ENCODE measurements around the gene CSHL1.
"Not testable (repeated sequence)": the region's sequence is repeated elsewhere in the genome, so short reads cannot be mapped to it uniquely, and the experiment has no call there.

The CSHL1 gene

DNA sequence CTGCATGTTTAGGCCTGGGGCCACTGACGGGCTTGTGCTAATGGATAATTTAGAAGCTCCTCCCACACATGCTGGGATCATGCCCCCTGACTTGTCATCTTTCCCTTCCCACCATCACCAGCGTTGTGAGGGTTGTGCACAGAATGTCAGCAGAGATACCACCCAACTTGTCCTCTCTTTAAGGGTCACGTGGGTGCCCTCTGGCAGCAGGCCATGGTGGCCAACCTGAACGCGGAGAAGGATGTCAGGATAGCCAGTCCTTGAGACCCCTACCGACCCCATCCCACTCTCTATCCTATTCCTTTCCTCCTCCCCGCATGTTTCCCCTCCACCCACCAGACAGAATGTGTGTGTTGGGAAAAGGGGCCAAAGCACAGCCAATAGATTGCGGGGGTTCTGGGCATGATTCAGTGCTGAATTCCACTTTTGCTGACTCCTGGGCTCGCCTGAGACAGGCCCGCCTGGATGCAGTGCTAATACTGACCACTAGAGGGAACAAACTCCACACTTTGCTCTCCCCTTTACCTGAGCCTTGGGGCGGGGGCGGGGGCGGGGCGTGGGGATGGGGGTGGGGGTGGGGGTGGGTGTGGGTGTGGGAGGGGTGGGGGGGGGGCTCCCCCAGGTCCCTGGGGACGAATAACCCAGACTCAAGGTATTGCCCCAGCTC lies 29.0 kb downstream of the CSHL1 start, which contains the start of gene GH2:
GH2 (minus strand) TSS at position 10 of the 667 bp plus-strand sequence. CDS start 143 bp downstream, outside the sequence.
- Histone ChIP-seq H3K9ac (ENCODE audit: insufficient read length, low read depth) (peak within 1 kb of the TSS; percentile 10), H3K9me3 (ENCODE audit: insufficient read depth, low read length) (no peaks in the 10 kb centered on the region), H3K27me3 (ENCODE audit: insufficient read depth, insufficient read length) (no peaks in the 10 kb centered on the region), H3K36me3 (ENCODE audit: insufficient read depth, insufficient read length, low read length) (no peaks in the 10 kb centered on the region), H3K4me1 (ENCODE audit: insufficient read depth, insufficient read length) (peaks cover 11% of the 10 kb centered on the region), H3K4me3 (ENCODE audit: insufficient read length, low read depth) (no peak within 1 kb of the TSS)
- TF ChIP-seq YY1 (IDR thresholded peaks at IDR 0.05; ENCODE audit: insufficient read depth, insufficient read length): no peak
- TF ChIP-seq SUZ12 (IDR thresholded peaks at IDR 0.05; ENCODE audit: extremely low read depth, insufficient read depth, insufficient read length): no peak
- peak; percentile 35 for DNase-seq (ENCODE audit: low read depth, low spot score)

GRCh38 chr17:63881337-63881736 lies 29.7 kb downstream of the CSHL1 start:
- H3K27me3 ChIP-seq (ENCODE audit: insufficient read depth, insufficient read length); H3K36me3 ChIP-seq (ENCODE audit: insufficient read depth, insufficient read length, low read length); H3K9me3 ChIP-seq (ENCODE audit: insufficient read depth, low read length); DNase-seq (ENCODE audit: low read depth, low spot score); H3K4me3 ChIP-seq (ENCODE audit: insufficient read length, low read depth): not testable (repeated sequence)
- H3K9ac ChIP-seq (ENCODE audit: insufficient read length, low read depth): peak overlapping the region; percentile 10
- peaks cover 11% of the 10 kb centered on the region for H3K4me1 ChIP-seq (ENCODE audit: insufficient read depth, insufficient read length)

- TF ChIP-seq ZNF274 (IDR thresholded peaks at IDR 0.05; ENCODE audit: low read depth, low read length) (no peak), SUZ12 (IDR thresholded peaks at IDR 0.05; ENCODE audit: extremely low read depth, insufficient read depth, insufficient read length) (no peak), YY1 (IDR thresholded peaks at IDR 0.05; ENCODE audit: insufficient read depth, insufficient read length) (no peak)
- H3K9ac ChIP-seq (ENCODE audit: insufficient read length, low read depth): no peak overlapping the region
- H3K4me3 ChIP-seq (ENCODE audit: insufficient read length, low read depth): no peak overlapping the region
Observed at GRCh38 chr17:63880706-63881105, 30.4 kb downstream of the CSHL1 start.

DNA sequence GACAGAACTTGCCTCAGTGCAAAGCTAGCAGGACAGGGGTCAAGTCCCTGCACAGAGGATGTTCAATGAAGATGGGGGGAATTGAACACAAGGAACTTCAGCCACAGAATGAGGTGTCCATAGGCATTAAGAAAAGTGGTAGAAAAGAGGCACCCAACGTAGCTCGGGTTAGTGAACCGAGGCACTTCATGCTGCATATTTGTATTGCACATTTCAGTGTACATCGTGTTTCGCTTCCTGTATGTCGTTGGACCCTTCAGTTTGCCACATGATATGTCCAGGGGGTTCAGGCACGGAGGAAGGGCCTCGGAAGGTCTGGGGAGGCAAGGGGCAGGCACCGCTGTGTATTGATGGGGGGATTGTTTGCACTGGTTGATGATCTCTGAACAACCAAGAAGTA lies 32.6 kb downstream of the CSHL1 start:
- not testable (repeated sequence) for H3K36me3 ChIP-seq (ENCODE audit: insufficient read depth, insufficient read length, low read length); DNase-seq (ENCODE audit: low read depth, low spot score); H3K9me3 ChIP-seq (ENCODE audit: insufficient read depth, low read length); H3K27me3 ChIP-seq (ENCODE audit: insufficient read depth, insufficient read length); H3K9ac ChIP-seq (ENCODE audit: insufficient read length, low read depth); H3K4me3 ChIP-seq (ENCODE audit: insufficient read length, low read depth)
- H3K4me1 ChIP-seq (ENCODE audit: insufficient read depth, insufficient read length): peaks cover 11% of the 10 kb centered on the region

More at GRCh38 chr17:63880706-63881105, 30.4 kb downstream of the CSHL1 start:
- no peak for DNase-seq (ENCODE audit: low read depth, low spot score)
- Histone ChIP-seq H3K4me1 (ENCODE audit: insufficient read depth, insufficient read length) (peaks cover 11% of the 10 kb centered on the region), H3K36me3 (ENCODE audit: insufficient read depth, insufficient read length, low read length) (no peaks in the 10 kb centered on the region), H3K9me3 (ENCODE audit: insufficient read depth, low read length) (no peaks in the 10 kb centered on the region), H3K27me3 (ENCODE audit: insufficient read depth, insufficient read length) (no peaks in the 10 kb centered on the region)

DNA sequence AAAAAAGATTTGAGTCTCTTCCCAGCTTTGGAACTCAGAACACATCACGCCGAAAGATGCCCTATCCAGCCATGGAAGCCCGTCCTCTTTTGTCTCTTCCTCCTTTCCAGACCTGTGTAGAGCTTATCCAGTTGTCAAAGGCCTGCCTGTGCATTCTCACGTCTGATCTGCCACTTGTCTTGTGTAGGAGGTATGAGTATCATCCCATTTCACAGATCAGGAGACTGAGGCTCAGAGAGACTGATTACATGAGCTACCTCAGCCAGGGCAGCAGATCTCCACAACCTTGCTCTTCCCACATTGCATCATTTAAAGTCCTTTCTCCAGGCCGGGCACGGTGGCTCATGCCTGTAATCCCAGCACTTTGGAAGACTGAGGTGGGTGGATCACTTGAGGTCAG lies 36.4 kb downstream of the CSHL1 start:
- not testable (repeated sequence) for H3K27me3 ChIP-seq (ENCODE audit: insufficient read depth, insufficient read length); H3K9me3 ChIP-seq (ENCODE audit: insufficient read depth, low read length); H3K4me1 ChIP-seq (ENCODE audit: insufficient read depth, insufficient read length); H3K9ac ChIP-seq (ENCODE audit: insufficient read length, low read depth); DNase-seq (ENCODE audit: low read depth, low spot score); H3K4me3 ChIP-seq (ENCODE audit: insufficient read length, low read depth); H3K36me3 ChIP-seq (ENCODE audit: insufficient read depth, insufficient read length, low read length)

GRCh38 chr17:63874061-63874626 lies 36.9 kb downstream of the CSHL1 start:
- H3K36me3 ChIP-seq (ENCODE audit: insufficient read depth, insufficient read length, low read length); H3K9ac ChIP-seq (ENCODE audit: insufficient read length, low read depth); H3K4me1 ChIP-seq (ENCODE audit: insufficient read depth, insufficient read length); DNase-seq (ENCODE audit: low read depth, low spot score); H3K27me3 ChIP-seq (ENCODE audit: insufficient read depth, insufficient read length); H3K9me3 ChIP-seq (ENCODE audit: insufficient read depth, low read length); H3K4me3 ChIP-seq (ENCODE audit: insufficient read length, low read depth): not testable (repeated sequence)

DNA sequence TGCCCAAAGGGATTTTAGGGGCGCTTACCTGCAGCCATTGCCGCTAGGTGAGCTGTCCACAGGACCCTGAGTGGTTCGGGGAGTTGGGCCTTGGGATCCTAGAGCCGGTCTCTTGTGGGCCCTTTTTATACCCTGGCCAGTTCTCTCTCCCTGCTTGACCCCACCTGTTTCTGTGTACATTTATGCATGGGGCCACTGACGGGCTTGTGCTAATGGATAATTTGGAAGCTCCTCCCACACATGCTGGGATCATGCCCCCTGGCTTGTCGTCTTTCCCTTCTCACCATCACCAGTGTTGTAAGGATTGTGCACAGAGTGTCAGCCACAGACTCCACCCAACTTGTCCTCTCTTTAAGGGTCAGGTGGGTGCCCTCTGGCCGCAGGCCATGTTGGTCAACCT lies 37.5 kb downstream of the CSHL1 start, which contains the start of gene CSH2:
CSH2 (minus strand) TSS at position 101 of the 400 bp plus-strand sequence; CDS start at position 38, 63 bp downstream.
- DNase-seq (ENCODE audit: low read depth, low spot score); H3K4me1 ChIP-seq (ENCODE audit: insufficient read depth, insufficient read length); H3K36me3 ChIP-seq (ENCODE audit: insufficient read depth, insufficient read length, low read length); H3K9ac ChIP-seq (ENCODE audit: insufficient read length, low read depth); H3K4me3 ChIP-seq (ENCODE audit: insufficient read length, low read depth); H3K9me3 ChIP-seq (ENCODE audit: insufficient read depth, low read length); H3K27me3 ChIP-seq (ENCODE audit: insufficient read depth, insufficient read length): not testable (repeated sequence)

DNA sequence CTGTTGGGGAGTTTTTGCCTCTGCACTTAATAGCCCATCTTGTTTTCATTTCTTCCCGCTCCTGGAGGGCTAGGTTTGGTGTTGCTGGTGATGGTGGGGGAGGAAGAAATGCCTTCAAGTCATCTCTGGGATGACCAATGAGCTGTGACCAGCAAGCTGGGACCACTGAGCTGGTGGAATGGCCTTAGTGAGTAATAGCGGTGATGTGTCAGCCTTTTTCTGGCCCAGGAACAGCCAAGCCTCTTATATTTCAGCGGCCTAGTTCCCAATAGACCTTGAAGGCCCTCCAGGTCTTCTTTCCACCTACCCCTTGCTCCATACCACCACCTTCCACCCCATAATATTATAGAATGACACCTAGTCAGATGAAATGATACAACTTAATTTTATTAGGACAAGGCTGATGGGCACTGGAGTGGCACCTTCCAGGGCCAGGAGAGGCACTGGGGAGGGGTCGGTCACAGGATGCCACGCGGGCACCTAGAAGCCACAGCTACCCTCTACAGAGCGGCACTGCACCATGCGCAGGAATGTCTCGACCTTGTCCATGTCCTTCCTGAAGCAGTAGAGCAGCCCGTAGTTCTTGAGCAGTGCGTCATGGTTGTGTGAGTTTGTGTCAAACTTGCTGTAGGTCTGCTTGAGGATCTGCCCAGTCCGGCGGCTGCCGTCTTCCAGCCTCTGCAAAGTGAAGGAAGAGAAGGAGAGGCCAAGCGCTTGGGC lies 39.3 kb downstream of the CSHL1 start:
- DNase-seq (ENCODE audit: low read depth, low spot score); H3K4me3 ChIP-seq (ENCODE audit: insufficient read length, low read depth); H3K9ac ChIP-seq (ENCODE audit: insufficient read length, low read depth); H3K27me3 ChIP-seq (ENCODE audit: insufficient read depth, insufficient read length); H3K36me3 ChIP-seq (ENCODE audit: insufficient read depth, insufficient read length, low read length); H3K9me3 ChIP-seq (ENCODE audit: insufficient read depth, low read length); H3K4me1 ChIP-seq (ENCODE audit: insufficient read depth, insufficient read length): not testable (repeated sequence)

- not testable (repeated sequence) for H3K9ac ChIP-seq (ENCODE audit: insufficient read length, low read depth); H3K27me3 ChIP-seq (ENCODE audit: insufficient read depth, insufficient read length); H3K4me3 ChIP-seq (ENCODE audit: insufficient read length, low read depth); H3K36me3 ChIP-seq (ENCODE audit: insufficient read depth, insufficient read length, low read length); DNase-seq (ENCODE audit: low read depth, low spot score); H3K9me3 ChIP-seq (ENCODE audit: insufficient read depth, low read length); H3K4me1 ChIP-seq (ENCODE audit: insufficient read depth, insufficient read length)
Observed at GRCh38 chr17:63870292-63870665, 40.8 kb downstream of the CSHL1 start.

DNA sequence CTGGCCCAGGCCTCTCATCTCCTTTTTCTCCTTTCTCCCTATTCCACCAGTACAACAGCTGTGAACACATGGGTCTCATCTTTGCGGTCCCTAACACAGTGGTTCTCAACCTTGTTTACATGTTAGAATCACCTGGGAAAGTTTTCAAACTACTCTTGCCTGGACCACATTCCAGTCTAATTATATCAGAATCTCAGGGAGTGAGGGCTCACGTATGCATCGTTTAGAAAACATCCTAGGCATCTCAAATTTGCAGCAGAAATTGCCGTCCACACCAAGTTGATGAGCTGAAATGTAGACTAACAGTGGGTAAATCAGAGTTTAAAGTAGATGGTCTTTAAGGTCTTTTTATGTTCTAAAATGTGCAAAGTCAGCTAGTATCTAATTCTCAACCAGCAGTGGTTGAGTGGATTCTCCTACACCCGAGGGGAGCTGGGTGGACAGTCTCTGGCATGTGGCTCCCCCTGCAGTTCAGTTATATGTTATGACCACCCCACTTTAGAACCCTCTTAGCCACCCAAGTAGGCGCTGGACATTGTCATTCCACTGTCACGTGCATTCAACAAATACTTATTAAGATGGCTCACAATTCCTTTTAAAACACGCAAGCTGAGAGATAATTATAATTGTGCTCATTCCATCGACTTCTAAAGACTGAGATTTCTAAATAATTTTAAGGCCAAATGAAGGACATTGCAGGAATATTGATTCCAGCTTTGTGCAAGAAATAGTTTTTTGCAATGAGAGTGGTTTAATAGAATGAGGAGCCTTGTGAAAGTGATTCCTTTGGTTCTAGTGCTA lies 41.4 kb downstream of the CSHL1 start:
- DNase-seq (ENCODE audit: low read depth, low spot score); H3K4me1 ChIP-seq (ENCODE audit: insufficient read depth, insufficient read length); H3K9ac ChIP-seq (ENCODE audit: insufficient read length, low read depth); H3K36me3 ChIP-seq (ENCODE audit: insufficient read depth, insufficient read length, low read length); H3K27me3 ChIP-seq (ENCODE audit: insufficient read depth, insufficient read length); H3K4me3 ChIP-seq (ENCODE audit: insufficient read length, low read depth); H3K9me3 ChIP-seq (ENCODE audit: insufficient read depth, low read length): not testable (repeated sequence)
